ENCODE measurements around the gene TEX50. TPM values are rescaled to one million over a fixed set of nuclear protein-coding genes. Genes with fewer than 3 reads are reported as not detected.
A peak's percentile ranks its signal among the peaks of the same experiment; 100 is the strongest.
"Not testable (repeated sequence)": the region's sequence is repeated elsewhere in the genome, so short reads cannot be mapped to it uniquely, and the experiment has no call there.

TEX50 gene
- total RNA-seq, 2 donors from 2014 or later = 1.1 TPM; not detected in 1

DNA sequence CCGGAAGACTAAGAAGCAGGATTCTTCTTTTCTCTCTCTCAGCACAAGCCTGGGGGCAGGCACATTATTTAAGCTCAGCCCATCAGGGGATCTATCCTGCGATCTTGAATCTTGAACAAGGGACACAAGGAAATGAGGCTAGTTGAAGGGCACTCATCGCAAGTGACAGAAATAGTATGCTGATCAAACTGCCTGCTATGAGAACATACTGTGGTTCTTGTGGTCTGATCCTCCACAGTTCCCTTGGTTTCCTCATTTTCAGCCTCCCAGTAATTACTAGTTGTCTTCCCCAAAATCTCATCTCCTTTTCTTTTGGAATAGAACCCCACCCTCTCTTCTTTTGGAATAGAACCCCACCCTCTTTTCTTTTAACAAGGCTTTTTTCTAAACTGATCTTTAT lies 28.0 kb downstream of the TEX50 start:
- Histone ChIP-seq H3K9me3 (no peaks in the 10 kb centered on the region), H3K36me3 (no peaks in the 10 kb centered on the region), H3K4me1 (replicated peaks) (no peaks in the 10 kb centered on the region), H3K4me3 (no peak overlapping the region), H3K27ac (no peak overlapping the region), H3K27me3 (replicated peaks; ENCODE audit: insufficient read depth) (no peaks in the 10 kb centered on the region)
- WGBS = 78% methylated on average over 3 of the region's 3 CpGs
- intact Hi-C loops (cut with DNase I) = loop anchor here (10.0 kb wide), 1 partner anchor 158 kb away; no protein-coding TSS in a partner anchor
- TF ChIP-seq POLR2A (IDR thresholded peaks at IDR 0.05) (no peak), CTCF (IDR thresholded peaks at IDR 0.05) (no peak), POLR2AphosphoS5 (IDR thresholded peaks at IDR 0.05) (no peak)
- DNase-seq (ENCODE audit: low spot score) = no peak

GRCh38 chr1:173666646-173667045 lies 31.5 kb downstream of the TEX50 start:
- H3K4me1 ChIP-seq (replicated peaks) = no peaks in the 10 kb centered on the region
- H3K27me3 ChIP-seq (replicated peaks; ENCODE audit: insufficient read depth) = no peaks in the 10 kb centered on the region
- intact Hi-C loops (cut with DNase I) = loop anchor here (10.0 kb wide), 1 partner anchor 162 kb away; no protein-coding TSS in a partner anchor
- H3K9me3 ChIP-seq = no peaks in the 10 kb centered on the region
- H3K4me3 ChIP-seq = no peak overlapping the region
- H3K27ac ChIP-seq = no peak overlapping the region
- WGBS = 94% methylated on average over 3 of the region's 3 CpGs
- H3K36me3 ChIP-seq = no peaks in the 10 kb centered on the region
- TF ChIP-seq POLR2A (IDR thresholded peaks at IDR 0.05) (no peak), POLR2AphosphoS5 (IDR thresholded peaks at IDR 0.05) (no peak), CTCF (IDR thresholded peaks at IDR 0.05) (no peak)
- no peak for DNase-seq (ENCODE audit: low spot score)

DNA sequence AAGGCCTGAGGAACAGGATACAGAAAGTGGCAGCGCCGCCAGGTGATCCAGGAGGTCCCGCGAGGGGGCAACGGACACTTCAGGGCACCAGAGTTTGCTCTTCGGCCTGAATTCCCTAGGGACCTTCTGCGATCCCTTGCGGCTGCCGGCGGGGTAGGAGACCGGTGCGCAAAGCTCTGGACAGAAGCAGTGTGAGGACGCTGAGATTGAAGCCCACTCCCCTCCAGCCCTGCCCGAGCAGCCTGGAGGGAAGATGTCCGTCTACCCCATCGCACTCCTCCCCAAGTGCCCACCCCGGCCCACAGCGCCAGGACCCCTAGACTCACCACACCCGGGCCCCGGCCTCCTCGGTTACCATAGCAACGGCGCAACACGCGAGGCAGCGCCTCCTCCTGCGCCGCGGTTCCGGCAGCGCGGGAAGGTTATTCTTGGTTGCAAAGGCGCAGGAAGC lies 34.4 kb downstream of the TEX50 start, which contains the start of gene ANKRD45:
ANKRD45 (minus strand) TSS at position 361 of the 451 bp plus-strand sequence. CDS start 10,433 bp downstream, outside the sequence.
- TF ChIP-seq CTCF (IDR thresholded peaks at IDR 0.05) = no peak
- TF ChIP-seq POLR2A (IDR thresholded peaks at IDR 0.05) = no peak
- TF ChIP-seq POLR2AphosphoS5 (IDR thresholded peaks at IDR 0.05) = no peak
- peak within 1 kb of the TSS; percentile 8 to 42 for H3K4me3 ChIP-seq
- H3K9me3 ChIP-seq = no peaks in the 10 kb centered on the region
- 2% methylated on average over 33 of the region's 33 CpGs for WGBS
- H3K27me3 ChIP-seq (replicated peaks; ENCODE audit: insufficient read depth) = no peaks in the 10 kb centered on the region
- intact Hi-C loops (cut with DNase I) = loop anchor here (10.0 kb wide), 1 partner anchor 165 kb away; no protein-coding TSS in a partner anchor
- H3K36me3 ChIP-seq = no peaks in the 10 kb centered on the region
- H3K4me1 ChIP-seq (replicated peaks) = no peaks in the 10 kb centered on the region
- no peak within 1 kb of the TSS for H3K27ac ChIP-seq
- peak; percentile 13 for DNase-seq (ENCODE audit: low spot score)

DNA sequence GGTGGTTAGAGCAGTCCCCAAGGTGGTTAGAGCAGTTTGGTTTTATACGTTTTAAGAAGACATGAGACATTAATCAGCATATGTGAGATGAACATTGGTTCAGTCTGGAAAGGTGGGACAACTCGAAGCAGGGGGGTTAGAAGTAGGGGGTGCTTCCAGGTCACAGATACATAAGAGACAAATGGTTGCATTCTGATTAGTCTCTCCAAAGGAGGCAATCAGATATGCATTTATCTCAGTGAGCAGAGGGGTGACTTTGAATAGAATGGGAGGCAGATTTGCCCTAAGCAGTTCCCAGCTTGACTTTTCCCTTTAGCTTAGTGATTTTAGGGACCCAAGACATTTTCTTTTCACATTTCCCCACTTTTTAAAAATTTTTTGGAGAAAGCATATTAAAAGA lies 39.4 kb downstream of the TEX50 start:
- H3K36me3 ChIP-seq; intact Hi-C loops (cut with DNase I); DNase-seq (ENCODE audit: low spot score); H3K27ac ChIP-seq; H3K27me3 ChIP-seq (replicated peaks; ENCODE audit: insufficient read depth); H3K4me3 ChIP-seq; H3K4me1 ChIP-seq (replicated peaks); H3K9me3 ChIP-seq: not testable (repeated sequence)
- 90% methylated on average over 2 of the region's 2 CpGs for WGBS

GRCh38 chr1:173680152-173680551 lies 45.0 kb downstream of the TEX50 start:
- 81% methylated on average over 5 of the region's 5 CpGs for WGBS

DNA sequence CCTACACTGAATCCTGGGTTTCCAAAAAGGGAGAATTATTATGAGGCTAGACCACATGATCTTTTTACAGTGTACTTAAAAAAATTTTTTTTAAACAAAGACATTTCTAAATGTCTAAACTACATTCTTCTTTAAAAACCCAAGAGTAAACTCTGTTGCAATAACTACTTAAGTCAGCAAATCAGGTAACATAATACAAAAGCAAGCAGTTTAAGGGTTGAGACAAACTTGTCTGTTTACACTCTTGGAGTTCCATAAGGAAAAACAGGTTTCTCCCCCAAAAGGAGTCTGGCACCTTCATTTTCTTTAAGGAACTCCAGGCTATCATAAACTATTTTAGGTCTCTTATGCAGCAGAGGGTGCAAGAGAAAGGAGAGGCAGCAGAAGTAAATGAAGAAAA lies 47.0 kb downstream of the TEX50 start:
- Histone ChIP-seq H3K27me3 (replicated peaks; ENCODE audit: insufficient read depth) (no peaks in the 10 kb centered on the region), H3K4me1 (replicated peaks) (no peaks in the 10 kb centered on the region), H3K9me3 (no peaks in the 10 kb centered on the region), H3K4me3 (no peak overlapping the region), H3K27ac (no peak overlapping the region), H3K36me3 (no peaks in the 10 kb centered on the region)
- intact Hi-C loops (cut with DNase I) = no loop called here
- no peak for DNase-seq (ENCODE audit: low spot score)
- TF ChIP-seq POLR2A (IDR thresholded peaks at IDR 0.05) (no peak), CTCF (IDR thresholded peaks at IDR 0.05) (no peak), POLR2AphosphoS5 (IDR thresholded peaks at IDR 0.05) (no peak)

More at GRCh38 chr1:173680152-173680551, 45.0 kb downstream of the TEX50 start:
- intact Hi-C loops (cut with DNase I); H3K27ac ChIP-seq; H3K4me1 ChIP-seq (replicated peaks); H3K9me3 ChIP-seq; H3K36me3 ChIP-seq; H3K27me3 ChIP-seq (replicated peaks; ENCODE audit: insufficient read depth); H3K4me3 ChIP-seq; DNase-seq (ENCODE audit: low spot score): not testable (repeated sequence)

GRCh38 chr1:173683838-173684237 lies 48.7 kb downstream of the TEX50 start:
- H3K27me3 ChIP-seq (replicated peaks; ENCODE audit: insufficient read depth); H3K4me1 ChIP-seq (replicated peaks); DNase-seq (ENCODE audit: low spot score); H3K27ac ChIP-seq; H3K36me3 ChIP-seq; H3K4me3 ChIP-seq; intact Hi-C loops (cut with DNase I); H3K9me3 ChIP-seq: not testable (repeated sequence)
- WGBS = 79% methylated on average over 4 of the region's 4 CpGs

DNA sequence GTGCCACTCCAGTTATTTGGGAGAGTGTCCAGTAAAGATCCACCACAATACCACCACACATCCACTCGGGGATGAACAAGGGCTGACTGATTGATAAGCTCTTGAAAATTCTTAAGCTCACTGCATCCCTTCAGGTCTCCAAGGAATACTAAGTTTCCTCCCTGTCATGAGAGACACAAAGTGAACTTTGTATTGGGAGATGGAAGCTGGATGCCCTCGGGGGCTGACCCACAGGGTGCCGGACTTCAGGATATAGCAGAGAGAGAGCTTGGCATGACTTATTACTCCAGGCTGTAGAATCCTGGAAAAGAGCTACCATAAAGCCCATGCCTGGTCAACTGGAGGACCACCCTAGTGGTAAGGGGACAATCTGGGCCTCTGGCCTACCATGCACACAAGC lies 50.0 kb downstream of the TEX50 start:
- DNase-seq (ENCODE audit: low spot score); H3K27me3 ChIP-seq (replicated peaks; ENCODE audit: insufficient read depth); H3K27ac ChIP-seq; intact Hi-C loops (cut with DNase I); H3K4me1 ChIP-seq (replicated peaks); H3K9me3 ChIP-seq; H3K36me3 ChIP-seq; H3K4me3 ChIP-seq: not testable (repeated sequence)
- WGBS = 75% methylated on average over 3 of the region's 3 CpGs

Data from prostate gland (tissue), 2 donors.